Renal cortex interstitium (tissue), 11 donors: ENCODE measurements around the gene BPI. TPM values are rescaled to one million over a fixed set of nuclear protein-coding genes. Genes with fewer than 3 reads are reported as not detected.
A peak's percentile ranks its signal among the peaks of the same experiment; 100 is the strongest.
"Not testable (repeated sequence)": the region's sequence is repeated elsewhere in the genome, so short reads cannot be mapped to it uniquely, and the experiment has no call there.

Experiments used
- DNase-seq, 11 donors: peaks; one replicate each; pipeline ENCODE4 v3.0.0-alpha.2; 2013; ENCODE audit warnings: low read depth in 9 of 11, low spot score in 4 of 11; ENCODE audit errors: extremely low read depth in 1 of 11
- polyA plus RNA-seq, 3 donors: library from polyadenylated mRNA; unstranded; fragments of 120-200 nt; gene quantifications; one replicate each; pipeline ENCODE4 v1.2.1, GENCODE V29; 2013; ENCODE audit not compliant: insufficient read length in 3 of 3

BPI gene
- polyA plus RNA-seq, 3 donors: 0.54 to 1.4 (median 1.4) TPM

- DNase-seq: no peak
Observed at GRCh38 chr20:38297916-38298674, 5.9 kb upstream of the BPI start.

- DNase-seq: peak in 4 of 11 donors; percentile 27 to 40 (median 35)
Observed at GRCh38 chr20:38298768-38299288, 5.1 kb upstream of the BPI start.

GRCh38 chr20:38299963-38300362 is 4.0 kb upstream of the BPI start:
- no peak for DNase-seq

- DNase-seq: no peak
Observed at GRCh38 chr20:38300438-38300837, 3.5 kb upstream of the BPI start.

GRCh38 chr20:38301309-38301708 is 2.6 kb upstream of the BPI start:
- DNase-seq: no peak

GRCh38 chr20:38302786-38303185 is 1.2 kb upstream of the BPI start:
- DNase-seq: no peak

GRCh38 chr20:38304845-38305447 is 990 bp downstream of the BPI start:
- DNase-seq: no peak

GRCh38 chr20:38305541-38305940 is 1.6 kb downstream of the BPI start:
- no peak for DNase-seq

- DNase-seq: no peak
Observed at GRCh38 chr20:38306379-38306778, 2.4 kb downstream of the BPI start.

- DNase-seq: no peak
Observed at GRCh38 chr20:38307371-38308046, 3.6 kb downstream of the BPI start.

GRCh38 chr20:38308047-38308438 is 4.1 kb downstream of the BPI start:
- no peak for DNase-seq

GRCh38 chr20:38308447-38308846 is 4.5 kb downstream of the BPI start:
- DNase-seq: no peak

- DNase-seq: no peak
Observed at GRCh38 chr20:38311091-38311490, 7.1 kb downstream of the BPI start.

GRCh38 chr20:38311491-38311890 is 7.5 kb downstream of the BPI start:
- no peak for DNase-seq

GRCh38 chr20:38313676-38314075 is 9.7 kb downstream of the BPI start:
- DNase-seq: no peak

- not testable (repeated sequence) for DNase-seq
Observed at GRCh38 chr20:38314350-38314749, 10.4 kb downstream of the BPI start.

GRCh38 chr20:38315290-38315966 is 11.5 kb downstream of the BPI start:
- DNase-seq: no peak

- DNase-seq: no peak
Observed at GRCh38 chr20:38316341-38316740, 12.4 kb downstream of the BPI start.

GRCh38 chr20:38317422-38317821 is 13.5 kb downstream of the BPI start:
- DNase-seq: no peak

GRCh38 chr20:38320221-38320620 is 16.3 kb downstream of the BPI start:
- no peak for DNase-seq
